ENCODE measurements around the gene APOLD1.
"Not testable (repeated sequence)": the region's sequence is repeated elsewhere in the genome, so short reads cannot be mapped to it uniquely, and the experiment has no call there.

APOLD1 gene

DNA sequence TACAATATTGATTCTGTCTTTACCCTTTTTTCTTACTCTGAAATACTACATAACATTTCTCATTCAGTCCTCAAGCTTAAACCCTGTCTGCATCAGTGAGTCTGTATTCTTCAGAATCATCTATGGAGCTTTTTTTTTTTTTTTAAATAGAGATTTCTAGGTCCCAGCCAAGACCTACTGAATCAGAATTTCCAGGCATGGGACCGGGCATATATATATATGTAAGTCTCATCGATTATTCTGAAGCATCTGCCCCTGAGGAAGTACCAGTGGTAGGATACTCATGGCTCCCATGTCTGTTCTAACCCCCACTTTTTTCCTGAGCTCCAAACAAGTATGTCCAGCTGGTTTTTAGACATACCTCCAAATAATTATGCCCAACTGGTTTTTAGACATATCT, 33.8 kb downstream of the APOLD1 start:
- TF ChIP-seq, protein P1, sequence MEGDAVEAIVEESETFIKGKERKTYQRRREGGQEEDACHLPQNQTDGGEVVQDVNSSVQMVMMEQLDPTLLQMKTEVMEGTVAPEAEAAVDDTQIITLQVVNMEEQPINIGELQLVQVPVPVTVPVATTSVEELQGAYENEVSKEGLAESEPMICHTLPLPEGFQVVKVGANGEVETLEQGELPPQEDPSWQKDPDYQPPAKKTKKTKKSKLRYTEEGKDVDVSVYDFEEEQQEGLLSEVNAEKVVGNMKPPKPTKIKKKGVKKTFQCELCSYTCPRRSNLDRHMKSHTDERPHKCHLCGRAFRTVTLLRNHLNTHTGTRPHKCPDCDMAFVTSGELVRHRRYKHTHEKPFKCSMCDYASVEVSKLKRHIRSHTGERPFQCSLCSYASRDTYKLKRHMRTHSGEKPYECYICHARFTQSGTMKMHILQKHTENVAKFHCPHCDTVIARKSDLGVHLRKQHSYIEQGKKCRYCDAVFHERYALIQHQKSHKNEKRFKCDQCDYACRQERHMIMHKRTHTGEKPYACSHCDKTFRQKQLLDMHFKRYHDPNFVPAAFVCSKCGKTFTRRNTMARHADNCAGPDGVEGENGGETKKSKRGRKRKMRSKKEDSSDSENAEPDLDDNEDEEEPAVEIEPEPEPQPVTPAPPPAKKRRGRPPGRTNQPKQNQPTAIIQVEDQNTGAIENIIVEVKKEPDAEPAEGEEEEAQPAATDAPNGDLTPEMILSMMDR (IDR thresholded peaks at IDR 0.05; ENCODE audit: low read depth, low read length) = no peak

DNA sequence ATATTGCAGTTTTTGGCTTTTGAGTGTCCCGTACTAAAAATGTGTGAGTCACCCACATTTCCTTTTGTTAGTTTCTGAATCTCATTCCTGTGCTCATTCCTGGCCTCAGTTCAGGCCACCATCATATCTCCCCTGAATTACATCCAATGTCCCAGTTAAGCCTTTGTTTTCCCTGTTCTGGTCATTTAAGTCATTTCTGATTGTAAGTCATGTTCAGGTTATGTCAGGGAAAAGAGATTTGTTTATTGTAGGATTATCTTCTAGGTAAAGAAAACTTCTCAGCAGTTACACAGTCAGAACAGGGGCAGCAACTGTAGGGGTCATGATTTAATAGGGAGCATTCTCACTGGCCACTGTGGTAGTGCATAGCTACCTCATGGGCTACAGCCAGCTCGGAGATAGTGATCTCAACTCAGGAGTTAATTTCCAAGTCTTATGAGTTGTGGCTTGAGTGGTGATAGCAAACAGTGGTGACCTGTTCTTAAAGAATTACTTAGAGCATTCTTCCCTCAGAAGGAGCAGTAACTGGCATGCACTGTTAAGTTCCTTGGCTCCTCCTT, 34.4 kb downstream of the APOLD1 start:
- H3K4me3 ChIP-seq (ENCODE audit: low read depth, low read length) = no peak overlapping the region
- TF ChIP-seq, protein P1 (IDR thresholded peaks at IDR 0.05; ENCODE audit: low read depth, low read length) = no peak

More for the DNA sequence above, 33.8 kb downstream of the APOLD1 start:
- no peak overlapping the region for H3K4me3 ChIP-seq (ENCODE audit: low read depth, low read length)

DNA sequence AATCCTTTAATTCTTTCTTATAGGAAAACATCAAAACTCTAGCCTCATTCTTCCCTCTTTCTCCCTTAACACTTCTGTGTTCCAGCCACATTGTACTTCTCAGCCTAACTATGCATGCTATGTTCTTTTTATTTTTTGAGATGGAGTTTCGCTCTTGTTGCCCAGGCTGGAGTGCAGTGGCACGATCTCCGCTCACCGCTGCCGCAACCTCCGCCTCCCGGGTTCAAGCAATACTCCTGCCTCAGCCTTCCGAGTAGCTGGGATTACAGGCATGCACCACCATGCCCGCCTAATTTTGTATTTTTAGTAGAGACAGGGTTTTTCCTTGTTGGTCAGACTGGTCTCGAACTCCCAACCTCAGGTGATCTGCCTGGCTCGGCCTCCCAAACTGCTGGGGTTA, 34.9 kb downstream of the APOLD1 start:
- not testable (repeated sequence) for H3K4me3 ChIP-seq (ENCODE audit: low read depth, low read length)

DNA sequence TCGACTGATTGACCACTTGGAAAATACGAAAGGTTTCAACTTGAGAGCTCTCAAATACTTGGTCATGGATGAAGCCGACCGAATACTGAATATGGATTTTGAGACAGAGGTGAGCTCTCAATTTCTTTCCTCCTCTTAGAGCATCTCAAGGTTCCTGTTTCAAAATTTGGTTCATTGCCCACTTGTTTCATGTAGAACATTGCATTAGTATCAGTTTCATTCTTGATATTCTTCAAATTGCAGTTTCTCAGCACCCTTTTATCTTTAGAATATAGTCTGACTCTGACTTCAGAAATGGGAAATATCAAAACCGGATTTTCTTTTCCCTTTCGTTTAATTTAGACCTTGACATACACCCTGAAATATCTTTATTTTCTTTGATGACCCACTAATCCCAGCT, 36.5 kb downstream of the APOLD1 start:
- TF ChIP-seq, protein P1 (IDR thresholded peaks at IDR 0.05; ENCODE audit: low read depth, low read length) = no peak
- H3K4me3 ChIP-seq (ENCODE audit: low read depth, low read length) = no peak overlapping the region

DNA sequence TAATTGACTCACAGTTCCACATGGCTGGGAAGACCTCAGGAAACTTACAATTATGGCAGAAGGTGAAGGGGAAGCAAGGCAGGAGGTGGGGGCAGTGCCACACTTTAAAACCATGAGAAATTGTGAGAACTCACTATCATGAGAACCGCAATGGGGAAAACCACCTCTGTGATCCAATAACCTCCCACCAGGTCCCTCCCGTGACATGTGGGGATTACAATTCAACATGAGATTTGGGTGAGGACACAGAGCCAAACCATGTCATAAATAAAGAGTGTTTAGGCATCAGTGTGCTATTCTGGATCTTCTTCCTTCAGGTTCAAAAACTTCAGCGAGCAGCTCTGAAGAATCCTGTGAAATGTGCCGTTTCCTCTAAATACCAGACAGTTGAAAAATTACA, 37.4 kb downstream of the APOLD1 start:
- TF ChIP-seq, protein P1 (IDR thresholded peaks at IDR 0.05; ENCODE audit: low read depth, low read length) = no peak
- H3K4me3 ChIP-seq (ENCODE audit: low read depth, low read length) = no peak overlapping the region

DNA sequence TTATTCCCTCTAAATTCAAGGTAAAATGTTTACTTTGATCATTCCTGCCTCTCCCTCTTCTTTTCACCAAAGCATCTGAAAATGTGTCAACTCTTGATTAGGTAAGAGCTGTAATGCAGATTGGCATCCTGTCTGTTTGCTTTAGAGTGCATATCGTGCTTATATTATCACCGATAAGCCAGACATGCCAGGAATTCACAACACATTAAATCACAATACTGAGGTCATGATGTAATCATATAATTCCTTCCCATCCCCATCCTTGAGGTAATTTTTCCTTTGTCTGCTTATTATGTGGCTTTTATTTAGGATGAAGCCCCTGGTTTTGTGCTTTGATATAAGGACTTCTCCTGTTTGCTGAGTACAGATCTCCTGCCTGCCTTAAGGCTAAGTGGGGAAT, 37.8 kb downstream of the APOLD1 start:
- TF ChIP-seq, protein P1 (IDR thresholded peaks at IDR 0.05; ENCODE audit: low read depth, low read length) = no peak
- H3K4me3 ChIP-seq (ENCODE audit: low read depth, low read length) = no peak overlapping the region

DNA sequence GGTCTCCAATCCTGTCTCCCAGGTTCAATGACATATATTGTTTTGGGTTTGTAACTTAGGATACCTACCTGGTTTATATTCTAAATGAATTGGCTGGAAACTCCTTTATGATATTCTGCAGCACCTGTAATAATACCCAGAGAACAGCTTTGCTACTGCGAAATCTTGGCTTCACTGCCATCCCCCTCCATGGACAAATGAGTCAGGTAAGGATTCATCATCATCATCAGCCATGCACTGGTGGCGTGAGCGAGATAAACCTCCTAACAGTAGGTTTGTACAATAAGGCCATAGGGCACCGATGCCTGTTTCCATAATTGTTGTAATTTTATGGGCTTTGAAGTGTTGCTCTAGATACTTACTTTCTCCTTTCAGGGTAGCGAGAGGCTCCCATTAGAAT, 38.4 kb downstream of the APOLD1 start:
- TF ChIP-seq, protein P1 (IDR thresholded peaks at IDR 0.05; ENCODE audit: low read depth, low read length) = no peak
- H3K4me3 ChIP-seq (ENCODE audit: low read depth, low read length) = no peak overlapping the region
